Lower leg skin (tissue), 4 donors: ENCODE data around the gene COL4A6. TPM values are rescaled to one million over a fixed set of nuclear protein-coding genes. Genes with fewer than 3 reads are reported as not detected.

Experiments used
- DNase-seq, 2 donors: peaks; one replicate each; pipeline ENCODE4 v3.0.0-alpha.2; 2019; ENCODE audit warnings: low spot score in 2 of 2
- H3K4me3 ChIP-seq: fragments of 200-600 bp; sonication (generic); 2 replicates; pipeline ENCODE4 v1.5.1; 2017; ENCODE audit warnings: mild to moderate bottlenecking, low read depth; ENCODE audit not compliant: poor library complexity, severe bottlenecking
- POLR2A ChIP-seq, 2 donors: fragments of 450-650 bp; IDR thresholded peaks; one replicate each; pipeline ENCODE4 v1.6.1; 2016 to 2017; ENCODE audit warnings: antibody characterized with exemption in 2 of 2, mild to moderate bottlenecking in 1 of 2, moderate library complexity in 1 of 2
- WGBS, 2 donors: methylation state at CpG; one replicate each; pipeline ENCODE4 v1.1.5; 2018; 5-methylcytosine and 5-hydroxymethylcytosine counted together
- intact Hi-C: fragments of 100-400 bp; cut with DNase I; formaldehyde crosslinking; loops from one replicate; pipeline ENCODE4 v1.15.0; 2023; ENCODE audit warnings: low total_unique reads
- total RNA-seq, 4 donors: library from RNA; depleted of rRNA; stranded (reverse); fragments of >200 nt; gene quantifications; one replicate each; pipeline ENCODE4 v1.1.0, GENCODE V29; 2016
- TF ChIP-seq, protein P1 (sequence below), 3 donors: fragments of 450-650 bp; IDR thresholded peaks; one replicate each; pipeline ENCODE4 v1.5.1; 2016; ENCODE audit warnings: antibody characterized with exemption in 3 of 3, mild to moderate bottlenecking in 3 of 3, moderate library complexity in 2 of 3

COL4A6 gene
- total RNA-seq, 4 donors from 2014 or later, result 9.4 to 15.3 (median 11.6) TPM

DNA sequence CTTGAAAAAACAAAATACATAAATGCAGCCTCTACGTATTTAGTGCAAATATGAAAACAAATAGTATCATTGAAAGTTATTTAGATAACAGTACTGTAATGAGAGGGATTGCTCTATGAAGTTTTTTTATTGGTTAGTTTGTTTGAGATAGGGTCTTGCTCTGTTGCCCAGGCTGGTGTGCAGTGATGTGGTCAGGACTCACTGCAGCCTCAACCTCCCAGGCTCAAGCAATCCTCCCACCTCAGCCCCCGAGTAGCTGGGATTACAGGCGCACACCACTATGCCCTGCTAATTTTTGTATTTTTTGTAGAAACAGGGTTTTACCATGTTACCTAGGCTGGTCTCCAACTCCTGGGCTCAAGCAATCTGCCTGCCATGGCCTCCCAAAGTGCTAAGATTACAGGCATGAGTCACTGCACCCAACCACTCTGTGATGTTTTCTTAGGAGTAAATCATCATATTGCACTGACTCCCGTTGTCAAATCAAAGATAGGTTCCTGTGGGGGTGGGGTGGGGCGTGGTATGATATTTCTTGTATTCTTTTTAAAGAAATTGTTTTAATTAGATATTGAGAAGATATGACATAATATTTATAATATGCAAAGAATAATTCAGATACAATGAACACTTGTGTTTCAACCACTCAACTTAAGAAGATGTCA lies 270.9 kb downstream of the COL4A6 start:
- 70 to 77% methylated on average over 5 of the region's 5 CpGs for WGBS, 2 donors
- no peak for DNase-seq
- TF ChIP-seq POLR2A (IDR thresholded peaks at IDR 0.05), result no peak
- TF ChIP-seq, protein P1, sequence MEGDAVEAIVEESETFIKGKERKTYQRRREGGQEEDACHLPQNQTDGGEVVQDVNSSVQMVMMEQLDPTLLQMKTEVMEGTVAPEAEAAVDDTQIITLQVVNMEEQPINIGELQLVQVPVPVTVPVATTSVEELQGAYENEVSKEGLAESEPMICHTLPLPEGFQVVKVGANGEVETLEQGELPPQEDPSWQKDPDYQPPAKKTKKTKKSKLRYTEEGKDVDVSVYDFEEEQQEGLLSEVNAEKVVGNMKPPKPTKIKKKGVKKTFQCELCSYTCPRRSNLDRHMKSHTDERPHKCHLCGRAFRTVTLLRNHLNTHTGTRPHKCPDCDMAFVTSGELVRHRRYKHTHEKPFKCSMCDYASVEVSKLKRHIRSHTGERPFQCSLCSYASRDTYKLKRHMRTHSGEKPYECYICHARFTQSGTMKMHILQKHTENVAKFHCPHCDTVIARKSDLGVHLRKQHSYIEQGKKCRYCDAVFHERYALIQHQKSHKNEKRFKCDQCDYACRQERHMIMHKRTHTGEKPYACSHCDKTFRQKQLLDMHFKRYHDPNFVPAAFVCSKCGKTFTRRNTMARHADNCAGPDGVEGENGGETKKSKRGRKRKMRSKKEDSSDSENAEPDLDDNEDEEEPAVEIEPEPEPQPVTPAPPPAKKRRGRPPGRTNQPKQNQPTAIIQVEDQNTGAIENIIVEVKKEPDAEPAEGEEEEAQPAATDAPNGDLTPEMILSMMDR (IDR thresholded peaks at IDR 0.05), result no peak
- intact Hi-C loops, result no loop called here
- H3K4me3 ChIP-seq, result no peak overlapping the region

GRCh38 chrX:108165383-108166111 lies 272.7 kb downstream of the COL4A6 start:
- peak in 1 of 2 donors; percentile 53 for DNase-seq
- 67 to 69% methylated on average over 4 to 7 of the region's 7 CpGs for WGBS, 2 donors
- intact Hi-C loops, result no loop called here
- H3K4me3 ChIP-seq, result no peak overlapping the region
- TF ChIP-seq, protein P1 (IDR thresholded peaks at IDR 0.05), result no peak
- TF ChIP-seq POLR2A (IDR thresholded peaks at IDR 0.05), result no peak

GRCh38 chrX:108163333-108164082 lies 274.7 kb downstream of the COL4A6 start:
- DNase-seq, result no peak
- WGBS, 2 donors, result 84 to 88% methylated on average over 7 of the region's 7 CpGs
- no peak for TF ChIP-seq POLR2A (IDR thresholded peaks at IDR 0.05)
- TF ChIP-seq, protein P1 (IDR thresholded peaks at IDR 0.05), result no peak
- no peak overlapping the region for H3K4me3 ChIP-seq
- intact Hi-C loops, result no loop called here

- H3K4me3 ChIP-seq, result no peak overlapping the region
- WGBS, 2 donors, result 75 to 95% methylated on average over 4 of the region's 4 CpGs
- DNase-seq, result no peak
- intact Hi-C loops, result no loop called here
- no peak for TF ChIP-seq POLR2A (IDR thresholded peaks at IDR 0.05)
- TF ChIP-seq, protein P1 (IDR thresholded peaks at IDR 0.05), result no peak
Measured at GRCh38 chrX:108162265-108162664, 276.0 kb downstream of the COL4A6 start.

GRCh38 chrX:108160309-108160708 lies 277.9 kb downstream of the COL4A6 start:
- intact Hi-C loops, result no loop called here
- 70 to 93% methylated on average over 5 of the region's 5 CpGs for WGBS, 2 donors
- TF ChIP-seq, protein P1 (IDR thresholded peaks at IDR 0.05), result no peak
- no peak for TF ChIP-seq POLR2A (IDR thresholded peaks at IDR 0.05)
- H3K4me3 ChIP-seq, result no peak overlapping the region
- DNase-seq, result peak in 1 of 2 donors; percentile 68
